ENCODE results near the gene BRSK1. TPM values are rescaled to one million over a fixed set of nuclear protein-coding genes. Genes with fewer than 3 reads are reported as not detected.

The BRSK1 gene
- total and polyA plus RNA-seq, 2 of the 13 experiments (the other 11 are each of a cell fraction or from before 2014, with no cell fraction given), result 0.18 to 1.2 TPM

DNA sequence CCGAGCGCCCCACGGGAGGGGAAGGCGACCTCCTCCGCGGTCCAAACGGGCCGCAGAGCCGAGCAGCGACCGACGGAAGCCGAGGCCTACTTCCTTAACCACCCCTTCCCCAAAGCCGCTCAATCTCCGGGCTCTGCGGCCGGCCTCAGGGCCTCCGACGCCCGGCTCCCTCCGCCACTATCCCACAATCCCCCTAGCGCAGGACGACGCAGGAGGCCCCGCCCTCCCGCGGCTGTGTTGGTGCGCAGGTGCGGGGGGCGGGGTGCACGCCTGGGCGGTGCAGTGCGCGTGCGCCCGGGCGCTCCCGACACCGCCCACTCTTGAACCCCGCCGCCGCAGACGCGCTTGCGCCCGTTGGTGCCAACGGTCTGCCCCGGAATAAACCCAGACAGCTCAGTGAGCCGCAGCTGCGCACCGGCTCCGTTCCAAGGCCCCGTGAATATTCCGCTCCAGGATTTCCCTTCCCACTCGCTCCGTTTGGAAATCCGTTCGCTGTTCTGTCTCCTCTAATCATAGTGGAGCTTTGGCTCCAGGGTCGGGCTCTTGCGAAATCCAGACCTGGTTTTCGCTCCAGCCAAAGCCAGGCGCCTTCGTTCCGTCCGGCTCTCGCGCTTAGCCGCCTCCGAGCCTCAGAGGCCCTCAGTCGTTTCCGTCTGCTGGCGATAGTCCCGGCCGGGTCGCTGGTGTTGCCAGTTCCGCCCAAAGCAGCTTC lies 24.8 kb upstream of the BRSK1 start, which contains the start of gene PPP6R1 (continued):
- TF ChIP-seq ZNF350 (CRISPR knock-in tag; IDR thresholded peaks at IDR 0.05; ENCODE audit: borderline replicate concordance, low read depth) (peak; percentile 97), PITX1 (CRISPR knock-in tag; IDR thresholded peaks at IDR 0.05) (peak; percentile 84; the same call in 1 of the 2 replicates), SMYD3 (CRISPR knock-in tag; IDR thresholded peaks at IDR 0.05) (peak; percentile 72; the same call in 1 of the 2 replicates), ERF (CRISPR knock-in tag; IDR thresholded peaks at IDR 0.05) (peak; percentile 96), ZBTB1 (CRISPR knock-in tag; IDR thresholded peaks at IDR 0.05; ENCODE audit: borderline replicate concordance) (no peak), ZNF839 (CRISPR knock-in tag; IDR thresholded peaks at IDR 0.05; ENCODE audit: borderline replicate concordance) (no peak), KLF6 (CRISPR knock-in tag; IDR thresholded peaks at IDR 0.05) (peak; percentile 90; the same call in 1 of the 2 replicates), CHD2 (IDR thresholded peaks at IDR 0.05; ENCODE audit: low read depth, low read length) (peak; percentile 82), PHF8 (CRISPR knock-in tag; IDR thresholded peaks at IDR 0.05) (peak; percentile 74), ZNF567 (CRISPR knock-in tag; IDR thresholded peaks at IDR 0.05; ENCODE audit: borderline replicate concordance) (peak; percentile 63; the same call in 1 of the 2 replicates), MED1 (CRISPR knock-in tag; IDR thresholded peaks at IDR 0.05) (peak; percentile 95), MZF1 (CRISPR knock-in tag; IDR thresholded peaks at IDR 0.05; ENCODE audit: borderline replicate concordance) (no peak), DR1 (CRISPR knock-in tag; IDR thresholded peaks at IDR 0.05) (peak; percentile 66), ZC3H4 (CRISPR knock-in tag; IDR thresholded peaks at IDR 0.05; ENCODE audit: borderline replicate concordance) (no peak)
- TF ChIP-seq, protein P1, sequence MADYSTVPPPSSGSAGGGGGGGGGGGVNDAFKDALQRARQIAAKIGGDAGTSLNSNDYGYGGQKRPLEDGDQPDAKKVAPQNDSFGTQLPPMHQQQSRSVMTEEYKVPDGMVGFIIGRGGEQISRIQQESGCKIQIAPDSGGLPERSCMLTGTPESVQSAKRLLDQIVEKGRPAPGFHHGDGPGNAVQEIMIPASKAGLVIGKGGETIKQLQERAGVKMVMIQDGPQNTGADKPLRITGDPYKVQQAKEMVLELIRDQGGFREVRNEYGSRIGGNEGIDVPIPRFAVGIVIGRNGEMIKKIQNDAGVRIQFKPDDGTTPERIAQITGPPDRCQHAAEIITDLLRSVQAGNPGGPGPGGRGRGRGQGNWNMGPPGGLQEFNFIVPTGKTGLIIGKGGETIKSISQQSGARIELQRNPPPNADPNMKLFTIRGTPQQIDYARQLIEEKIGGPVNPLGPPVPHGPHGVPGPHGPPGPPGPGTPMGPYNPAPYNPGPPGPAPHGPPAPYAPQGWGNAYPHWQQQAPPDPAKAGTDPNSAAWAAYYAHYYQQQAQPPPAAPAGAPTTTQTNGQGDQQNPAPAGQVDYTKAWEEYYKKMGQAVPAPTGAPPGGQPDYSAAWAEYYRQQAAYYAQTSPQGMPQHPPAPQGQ (CRISPR knock-in tag; IDR thresholded peaks at IDR 0.05; ENCODE audit: borderline replicate concordance), result no peak
- TF ChIP-seq, protein P2, sequence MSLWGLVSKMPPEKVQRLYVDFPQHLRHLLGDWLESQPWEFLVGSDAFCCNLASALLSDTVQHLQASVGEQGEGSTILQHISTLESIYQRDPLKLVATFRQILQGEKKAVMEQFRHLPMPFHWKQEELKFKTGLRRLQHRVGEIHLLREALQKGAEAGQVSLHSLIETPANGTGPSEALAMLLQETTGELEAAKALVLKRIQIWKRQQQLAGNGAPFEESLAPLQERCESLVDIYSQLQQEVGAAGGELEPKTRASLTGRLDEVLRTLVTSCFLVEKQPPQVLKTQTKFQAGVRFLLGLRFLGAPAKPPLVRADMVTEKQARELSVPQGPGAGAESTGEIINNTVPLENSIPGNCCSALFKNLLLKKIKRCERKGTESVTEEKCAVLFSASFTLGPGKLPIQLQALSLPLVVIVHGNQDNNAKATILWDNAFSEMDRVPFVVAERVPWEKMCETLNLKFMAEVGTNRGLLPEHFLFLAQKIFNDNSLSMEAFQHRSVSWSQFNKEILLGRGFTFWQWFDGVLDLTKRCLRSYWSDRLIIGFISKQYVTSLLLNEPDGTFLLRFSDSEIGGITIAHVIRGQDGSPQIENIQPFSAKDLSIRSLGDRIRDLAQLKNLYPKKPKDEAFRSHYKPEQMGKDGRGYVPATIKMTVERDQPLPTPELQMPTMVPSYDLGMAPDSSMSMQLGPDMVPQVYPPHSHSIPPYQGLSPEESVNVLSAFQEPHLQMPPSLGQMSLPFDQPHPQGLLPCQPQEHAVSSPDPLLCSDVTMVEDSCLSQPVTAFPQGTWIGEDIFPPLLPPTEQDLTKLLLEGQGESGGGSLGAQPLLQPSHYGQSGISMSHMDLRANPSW (CRISPR knock-in tag; IDR thresholded peaks at IDR 0.05; ENCODE audit: borderline replicate concordance), result peak; percentile 97; the same call in 1 of the 2 replicates
- TF ChIP-seq, protein P3, sequence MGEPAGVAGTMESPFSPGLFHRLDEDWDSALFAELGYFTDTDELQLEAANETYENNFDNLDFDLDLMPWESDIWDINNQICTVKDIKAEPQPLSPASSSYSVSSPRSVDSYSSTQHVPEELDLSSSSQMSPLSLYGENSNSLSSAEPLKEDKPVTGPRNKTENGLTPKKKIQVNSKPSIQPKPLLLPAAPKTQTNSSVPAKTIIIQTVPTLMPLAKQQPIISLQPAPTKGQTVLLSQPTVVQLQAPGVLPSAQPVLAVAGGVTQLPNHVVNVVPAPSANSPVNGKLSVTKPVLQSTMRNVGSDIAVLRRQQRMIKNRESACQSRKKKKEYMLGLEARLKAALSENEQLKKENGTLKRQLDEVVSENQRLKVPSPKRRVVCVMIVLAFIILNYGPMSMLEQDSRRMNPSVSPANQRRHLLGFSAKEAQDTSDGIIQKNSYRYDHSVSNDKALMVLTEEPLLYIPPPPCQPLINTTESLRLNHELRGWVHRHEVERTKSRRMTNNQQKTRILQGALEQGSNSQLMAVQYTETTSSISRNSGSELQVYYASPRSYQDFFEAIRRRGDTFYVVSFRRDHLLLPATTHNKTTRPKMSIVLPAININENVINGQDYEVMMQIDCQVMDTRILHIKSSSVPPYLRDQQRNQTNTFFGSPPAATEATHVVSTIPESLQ (CRISPR knock-in tag; conservative IDR thresholded peaks at IDR 0.05), result no peak
- TF ChIP-seq, protein P4, sequence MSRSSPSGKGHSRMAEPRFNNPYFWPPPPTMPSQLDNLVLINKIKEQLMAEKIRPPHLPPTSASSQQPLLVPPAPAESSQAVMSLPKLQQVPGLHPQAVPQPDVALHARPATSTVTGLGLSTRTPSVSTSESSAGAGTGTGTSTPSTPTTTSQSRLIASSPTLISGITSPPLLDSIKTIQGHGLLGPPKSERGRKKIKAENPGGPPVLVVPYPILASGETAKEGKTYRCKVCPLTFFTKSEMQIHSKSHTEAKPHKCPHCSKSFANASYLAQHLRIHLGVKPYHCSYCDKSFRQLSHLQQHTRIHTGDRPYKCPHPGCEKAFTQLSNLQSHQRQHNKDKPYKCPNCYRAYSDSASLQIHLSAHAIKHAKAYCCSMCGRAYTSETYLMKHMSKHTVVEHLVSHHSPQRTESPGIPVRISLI (CRISPR knock-in tag; IDR thresholded peaks at IDR 0.05; ENCODE audit: borderline replicate concordance), result no peak
